DND-41 (cell line): ENCODE measurements around the gene ITGA11.

Experiments
- ATAC-seq: fragments of 200-7000 bp; cut with Tn5 transposase; 3 replicates; pipeline ENCODE4 v1.9.1; 2021; ENCODE audit warnings: low read depth; ENCODE audit not compliant: insufficient read depth
- DNase-seq: peaks from one replicate; pipeline ENCODE4 v3.0.0-alpha.2; 2020
- H2AFZ ChIP-seq: 2 replicates; pipeline ENCODE4 v1.6.0; 2012; ENCODE audit warnings: low read depth, low read length
- H3K27ac ChIP-seq: 2 replicates; pipeline ENCODE4 v1.5.1; 2012; ENCODE audit warnings: low read length, inconsistent platforms
- H3K27me3 ChIP-seq: fragments of 200-600 bp; sonication (generic); 2 replicates; pipeline ENCODE4 v1.6.0; 2012; ENCODE audit warnings: low read length, mild to moderate bottlenecking, inconsistent platforms; ENCODE audit not compliant: insufficient read depth, poor library complexity
- H3K36me3 ChIP-seq: 2 replicates; pipeline ENCODE4 v1.5.1; 2012; ENCODE audit warnings: low read length, inconsistent platforms; ENCODE audit not compliant: insufficient read depth
- H3K4me1 ChIP-seq: 2 replicates; pipeline ENCODE4 v1.5.1; 2012; ENCODE audit warnings: mild to moderate bottlenecking, low read length; ENCODE audit not compliant: insufficient read depth
- H3K4me2 ChIP-seq: 2 replicates; pipeline ENCODE4 v1.6.0; 2012; ENCODE audit warnings: mild to moderate bottlenecking, moderate library complexity, low read length, inconsistent platforms; ENCODE audit not compliant: insufficient read depth
- H3K4me3 ChIP-seq, 2 experiments: fragments of 200-600 bp in 1 of 2; shearing (Covaris generic) in 1 of 2; 2 replicates each; pipeline ENCODE4 v1.5.1; 2012 to 2016; ENCODE audit warnings: inconsistent platforms in 2 of 2, low read length in 2 of 2, mild to moderate bottlenecking in 2 of 2, low read depth in 1 of 2, moderate library complexity in 1 of 2
- H3K79me2 ChIP-seq: 2 replicates; pipeline ENCODE4 v1.6.0; 2012; ENCODE audit warnings: low read length, inconsistent platforms; ENCODE audit not compliant: insufficient read depth
- H3K9ac ChIP-seq: 2 replicates; pipeline ENCODE4 v1.6.0; 2012; ENCODE audit warnings: low read depth, mild to moderate bottlenecking, inconsistent platforms, low read length, moderate library complexity
- H3K9me3 ChIP-seq: 2 replicates; pipeline ENCODE4 v1.5.1; 2012; ENCODE audit warnings: low read length, moderate library complexity, mild to moderate bottlenecking, inconsistent platforms; ENCODE audit not compliant: insufficient read depth, severe bottlenecking
- H4K20me1 ChIP-seq: 2 replicates; pipeline ENCODE4 v1.6.0; 2012; ENCODE audit warnings: low read length; ENCODE audit not compliant: insufficient read depth
- CTCF ChIP-seq: IDR thresholded peaks from 2 replicates; pipeline ENCODE4 v1.5.1; 2012; ENCODE audit warnings: borderline replicate concordance, low read length, moderate library complexity, mild to moderate bottlenecking; ENCODE audit not compliant: poor library complexity, severe bottlenecking; ENCODE audit errors: extremely low read depth
- EZH2 ChIP-seq: IDR thresholded peaks from 3 replicates; pipeline ENCODE4 v1.6.1; 2012; ENCODE audit warnings: borderline replicate concordance, low read depth, mild to moderate bottlenecking, moderate library complexity, low read length, inconsistent platforms; ENCODE audit not compliant: severe bottlenecking

ITGA11 gene

GRCh38 chr15:68315495-68316031 lies 116.4 kb downstream of the ITGA11 start:
- DNase-seq (no peak), ATAC-seq (no peak)
- Histone ChIP-seq H3K79me2 (no peaks in the 10 kb centered on the region), H3K4me3 (no peak overlapping the region), H3K4me2 (no peak overlapping the region), H3K27me3 (no peaks in the 10 kb centered on the region), H3K4me1 (no peaks in the 10 kb centered on the region), H3K27ac (no peak overlapping the region), H3K9ac (no peak overlapping the region), H3K9me3 (no peaks in the 10 kb centered on the region), H2AFZ (no peak overlapping the region), H3K36me3 (no peaks in the 10 kb centered on the region), H4K20me1 (no peaks in the 10 kb centered on the region)
- no peak for TF ChIP-seq EZH2
- no peak for TF ChIP-seq CTCF

GRCh38 chr15:68315035-68315434 lies 116.9 kb downstream of the ITGA11 start:
- no peaks in the 10 kb centered on the region for H3K36me3 ChIP-seq
- H3K27ac ChIP-seq, result no peak overlapping the region
- H3K4me1 ChIP-seq, result no peaks in the 10 kb centered on the region

GRCh38 chr15:68314563-68314962 lies 117.4 kb downstream of the ITGA11 start:
- Histone ChIP-seq H3K27ac (no peak overlapping the region), H3K36me3 (no peaks in the 10 kb centered on the region), H3K9me3 (no peaks in the 10 kb centered on the region), H2AFZ (no peak overlapping the region), H3K4me2 (no peak overlapping the region), H3K27me3 (no peaks in the 10 kb centered on the region), H3K9ac (no peak overlapping the region), H3K4me1 (no peaks in the 10 kb centered on the region), H4K20me1 (no peaks in the 10 kb centered on the region), H3K79me2 (no peaks in the 10 kb centered on the region), H3K4me3 (no peak overlapping the region)
- no peak for TF ChIP-seq CTCF
- no peak for TF ChIP-seq EZH2
- no peak for ATAC-seq
- no peak for DNase-seq

More at GRCh38 chr15:68315035-68315434, 116.9 kb downstream of the ITGA11 start:
- ATAC-seq (no peak), DNase-seq (no peak)
- no peaks in the 10 kb centered on the region for H3K9me3 ChIP-seq
- H3K4me3 ChIP-seq, result no peak overlapping the region
- H3K4me2 ChIP-seq, result no peak overlapping the region
- H2AFZ ChIP-seq, result no peak overlapping the region
- no peaks in the 10 kb centered on the region for H3K79me2 ChIP-seq
- TF ChIP-seq CTCF (no peak), EZH2 (no peak)
- H3K27me3 ChIP-seq, result no peaks in the 10 kb centered on the region
- H3K9ac ChIP-seq, result no peak overlapping the region
- no peaks in the 10 kb centered on the region for H4K20me1 ChIP-seq
